Stimulated activated CD8-positive, alpha-beta memory T cell treated with anti-CD3 and anti-CD28 coated beads, Interleukin-2, amount 100 ng/mL, for 1 hour (primary cell): ENCODE data around the gene KCNH3.
"Not testable (repeated sequence)": the region's sequence is repeated elsewhere in the genome, so short reads cannot be mapped to it uniquely, and the experiment has no call there.

Source experiments
- DNase-seq, 2 donors: peaks; one replicate each; pipeline ENCODE4 v3.0.0-alpha.2; 2020; ENCODE audit warnings: low read depth in 2 of 2

The KCNH3 gene

DNA sequence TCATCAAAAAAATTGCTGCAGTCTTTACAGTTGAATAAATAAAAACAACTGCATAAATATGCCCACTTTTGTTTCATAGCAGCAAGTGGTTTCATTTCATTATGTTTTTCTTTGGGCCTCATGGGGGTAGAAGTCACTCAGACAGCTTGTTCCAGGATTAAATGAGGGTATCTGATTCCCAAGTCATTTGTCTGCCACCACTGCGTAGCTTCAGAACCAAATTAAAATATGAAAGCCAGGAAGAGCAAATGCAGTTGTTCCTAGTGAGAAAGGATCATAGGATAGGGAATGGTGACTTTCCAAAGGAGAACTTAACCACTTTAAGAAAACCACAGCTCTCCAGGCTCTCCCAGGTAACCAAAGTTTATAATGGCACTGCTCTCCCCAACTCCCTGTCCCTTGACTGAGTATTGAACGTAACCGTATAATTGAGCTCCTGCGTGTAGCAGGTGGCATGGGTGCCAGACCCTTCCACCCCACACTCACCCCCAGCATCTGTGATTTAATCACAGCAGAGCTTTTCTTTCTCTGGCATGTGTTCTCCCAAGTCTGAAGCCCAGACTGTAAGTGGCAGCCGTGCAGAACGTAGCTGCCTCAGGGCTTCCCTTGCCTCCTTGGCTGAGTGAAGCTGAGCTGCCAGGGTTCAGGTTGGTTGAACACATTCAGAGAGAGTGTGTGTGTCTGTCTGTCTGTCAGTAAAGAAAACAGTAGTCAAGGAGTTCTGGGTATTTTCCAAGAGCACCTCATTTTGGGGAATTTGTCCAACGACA, 11.3 kb upstream of the KCNH3 start:
- no peak for DNase-seq

DNA sequence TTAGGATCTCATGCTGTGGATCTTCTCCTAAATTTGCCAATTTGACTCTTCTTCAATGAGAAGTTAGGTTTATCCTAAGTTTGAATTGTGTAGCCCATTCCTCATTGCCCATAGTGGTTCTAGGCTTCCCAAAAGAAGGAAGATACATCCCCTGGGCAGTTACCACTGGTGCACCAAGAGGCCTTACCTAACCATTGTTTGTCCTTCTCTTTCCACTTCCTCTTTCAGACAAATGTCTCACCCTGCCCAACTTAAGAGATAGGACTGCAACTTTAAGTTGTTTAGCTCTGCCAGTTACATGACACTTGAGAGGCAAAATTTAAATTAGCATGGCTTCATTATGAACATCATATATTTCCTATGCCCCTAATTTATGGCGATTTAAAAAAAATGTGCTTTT, 9.4 kb upstream of the KCNH3 start:
- no peak for DNase-seq

DNA sequence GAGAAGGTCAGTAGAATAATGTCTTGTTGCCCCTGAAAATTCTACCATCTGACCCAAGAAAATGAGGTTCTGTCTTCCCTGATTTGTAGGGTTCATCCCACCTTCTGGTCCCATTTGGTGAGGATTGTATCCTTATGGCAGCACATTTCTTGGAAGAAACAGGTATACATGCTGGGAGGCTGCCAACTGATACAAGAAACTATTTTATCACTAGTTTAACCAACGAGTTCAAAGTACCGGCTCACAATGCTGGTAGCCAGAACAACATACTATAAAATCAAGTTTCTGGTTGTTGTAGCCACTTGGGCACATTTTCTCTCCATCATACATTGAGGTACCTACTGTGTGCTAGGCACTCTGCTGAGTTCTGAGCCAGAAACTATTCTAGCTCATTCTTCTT, 7.1 kb upstream of the KCNH3 start:
- no peak for DNase-seq

DNA sequence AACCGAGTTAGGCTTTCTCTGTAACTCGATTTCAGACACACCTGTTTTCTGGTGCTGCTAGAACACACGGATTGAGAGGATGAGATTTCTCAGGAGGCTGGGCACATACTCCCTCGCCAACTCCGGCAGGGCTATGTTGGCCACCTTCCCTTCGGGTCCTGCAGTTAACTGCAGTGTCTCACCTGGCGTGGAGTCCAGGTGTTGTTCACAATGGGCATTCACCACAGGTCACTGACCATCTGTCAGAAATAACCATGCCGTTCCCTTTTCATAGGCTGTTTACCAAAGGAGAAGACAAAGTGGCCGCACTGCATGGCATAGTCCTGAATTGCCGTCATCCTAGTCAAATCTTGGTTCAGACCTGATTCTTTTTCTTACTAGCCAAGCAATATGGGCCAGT, 5.5 kb upstream of the KCNH3 start:
- DNase-seq: no peak

DNA sequence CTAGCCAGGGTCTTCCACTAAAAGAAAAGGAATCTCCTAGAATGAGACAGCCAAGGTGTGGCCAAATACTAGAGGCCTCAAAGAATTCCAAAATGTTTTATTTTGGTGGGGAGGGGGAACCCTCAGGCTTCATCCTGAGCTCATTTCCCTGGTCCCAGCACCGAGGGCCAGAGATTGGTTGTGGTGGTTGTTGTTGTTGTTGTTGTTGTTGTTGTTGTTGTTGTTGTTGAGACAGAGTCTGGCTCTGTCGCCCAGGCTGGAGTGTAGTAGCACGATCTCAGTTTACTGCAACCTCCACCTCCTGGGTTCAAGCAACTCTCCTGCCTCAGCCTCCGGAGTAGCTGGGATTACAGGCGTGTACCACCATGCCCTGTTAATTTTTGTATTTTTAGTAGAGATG, 4.7 kb upstream of the KCNH3 start:
- DNase-seq: not testable (repeated sequence)

DNA sequence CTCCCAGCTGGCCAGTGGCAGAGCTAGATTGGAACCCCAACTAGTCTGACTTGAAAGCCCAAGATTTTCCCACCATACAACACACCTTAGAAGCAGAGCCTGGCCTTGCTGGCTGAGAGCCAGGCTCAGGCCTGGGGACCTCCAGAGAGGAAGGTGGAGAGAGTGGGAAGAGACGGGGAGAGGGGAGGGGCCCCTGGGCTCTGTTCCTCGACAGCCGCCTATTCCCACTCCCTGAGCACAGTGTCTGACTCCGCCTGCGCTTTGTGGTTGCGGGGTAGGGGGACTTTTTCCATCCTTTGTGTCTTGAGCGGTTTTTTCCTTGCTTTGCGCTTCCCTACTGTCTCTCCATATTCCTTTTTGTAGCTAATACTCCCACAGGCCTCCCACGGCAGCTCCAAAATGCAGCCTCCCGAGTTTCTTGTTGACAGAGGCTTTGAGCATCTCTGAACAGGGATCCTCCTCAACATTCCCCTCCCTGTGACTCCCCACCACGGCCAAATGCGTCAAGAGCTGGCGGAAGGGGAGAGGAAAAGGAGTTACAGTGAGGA, 4.0 kb upstream of the KCNH3 start:
- no peak for DNase-seq

DNA sequence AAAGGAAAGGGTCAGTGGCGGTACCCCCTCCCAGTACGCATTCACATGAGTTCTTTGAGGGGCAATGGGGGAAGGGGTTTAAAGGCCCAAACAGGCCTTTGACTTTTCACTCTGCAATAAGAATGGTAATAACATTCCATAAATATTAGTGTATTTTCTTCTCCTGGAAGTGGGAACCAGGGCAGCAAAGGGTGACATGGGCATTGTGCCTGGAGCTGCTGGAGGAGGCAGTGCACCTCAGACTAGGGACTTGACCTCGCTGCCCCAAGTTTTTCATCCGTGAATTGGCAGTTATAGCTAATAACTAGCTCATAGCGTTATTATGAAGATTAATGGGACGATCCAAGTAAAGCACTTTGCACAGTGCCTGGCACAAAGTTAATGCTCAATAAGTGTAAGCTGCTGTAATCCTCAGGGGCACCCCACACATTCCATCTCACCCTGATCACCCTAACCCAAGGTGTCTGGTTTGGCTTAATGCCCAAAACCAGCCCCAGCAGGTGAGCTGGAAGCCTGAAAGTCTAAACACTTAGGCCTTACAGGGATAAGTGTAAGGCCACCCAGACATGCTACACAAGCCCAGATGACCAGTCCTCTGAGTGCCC, 2.8 kb upstream of the KCNH3 start:
- DNase-seq: no peak

DNA sequence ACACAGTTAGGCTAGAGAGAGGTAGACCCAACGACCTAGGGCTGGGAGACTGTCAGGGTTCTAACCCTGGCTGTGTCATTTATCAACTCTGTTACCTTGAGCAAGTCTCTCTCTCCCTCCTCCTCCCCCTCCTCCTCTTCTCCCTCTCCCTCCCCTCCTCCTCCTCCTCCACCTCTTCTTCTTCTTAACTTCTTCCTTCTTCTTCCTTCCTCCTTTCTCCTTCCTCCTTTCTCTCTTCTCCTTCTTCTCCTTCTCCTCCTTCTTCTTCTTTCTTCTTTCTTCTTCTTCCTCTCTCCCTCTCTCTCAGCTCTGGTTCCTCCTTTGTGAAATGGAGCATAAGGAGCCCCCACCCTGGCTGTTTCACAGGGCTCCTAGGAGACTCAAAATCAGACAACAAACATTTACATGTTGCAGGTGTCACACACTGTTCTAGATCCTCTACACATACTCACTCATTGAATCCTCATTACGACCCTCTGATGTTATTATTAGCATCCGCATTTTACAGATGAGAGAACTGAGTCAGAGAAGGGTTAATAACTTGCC, 2.2 kb upstream of the KCNH3 start:
- DNase-seq: no peak

DNA sequence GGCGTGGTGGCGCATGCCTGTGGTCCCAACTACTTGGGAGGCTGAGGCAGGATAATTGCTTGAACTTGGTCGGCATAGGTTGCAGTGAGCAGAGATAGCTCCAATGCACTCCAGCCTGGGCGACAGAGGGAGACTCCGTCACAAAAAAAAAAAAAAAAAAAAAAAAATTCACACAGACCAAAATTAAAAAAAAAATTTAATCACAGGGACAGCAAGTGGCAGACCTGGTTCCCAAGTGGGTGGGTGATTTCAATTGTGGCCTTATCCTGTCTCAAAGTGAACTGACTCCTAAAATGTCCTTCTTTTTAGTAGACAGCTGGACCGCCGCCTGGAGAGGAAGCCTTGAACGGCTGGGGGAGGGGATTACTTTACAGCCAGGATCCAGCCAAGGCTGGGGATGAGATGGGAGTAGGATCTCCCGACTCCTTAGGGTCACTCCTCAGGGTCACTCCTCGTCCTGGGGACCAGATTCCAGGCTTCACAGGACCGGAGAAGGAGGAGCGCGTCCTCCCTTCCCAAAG, 1.5 kb upstream of the KCNH3 start:
- no peak for DNase-seq

DNA sequence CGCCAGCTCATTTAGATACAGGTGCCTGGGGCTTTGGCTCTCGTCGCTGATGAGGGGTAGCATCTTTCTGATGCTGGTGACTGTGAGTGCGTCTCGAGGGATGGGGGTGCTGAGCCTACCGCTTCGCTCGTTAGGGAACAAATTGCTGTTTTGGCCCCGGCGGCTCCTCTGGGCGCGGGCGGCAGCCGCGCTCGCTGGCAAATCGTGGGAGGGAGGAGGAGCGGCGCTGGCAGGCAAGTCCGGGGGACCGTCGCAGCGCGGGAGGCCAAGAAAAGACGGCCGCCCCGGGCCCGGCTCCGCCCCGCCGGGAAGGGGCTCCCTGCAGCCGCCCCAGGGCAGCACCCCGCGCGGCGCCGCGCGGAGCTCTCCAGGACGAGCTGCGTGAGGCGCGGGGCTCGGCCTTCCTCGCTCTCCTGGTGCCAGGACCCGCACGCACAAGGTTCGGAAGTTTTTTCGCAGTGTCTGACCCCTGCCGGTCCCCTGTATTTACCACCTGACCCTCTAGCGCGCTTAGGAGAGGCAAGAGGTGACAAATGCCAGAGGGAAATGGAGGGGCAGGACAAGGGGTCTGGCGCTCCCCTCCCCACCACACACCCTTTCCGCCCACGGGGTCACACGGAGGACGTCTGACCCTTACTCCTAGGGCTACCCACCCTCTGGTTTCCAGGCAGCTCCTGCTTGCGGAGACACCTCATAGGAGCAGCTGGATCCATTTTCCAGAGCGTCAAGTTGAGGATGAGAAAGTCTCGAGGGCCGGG, 899 bp upstream of the KCNH3 start:
- no peak for DNase-seq

DNA sequence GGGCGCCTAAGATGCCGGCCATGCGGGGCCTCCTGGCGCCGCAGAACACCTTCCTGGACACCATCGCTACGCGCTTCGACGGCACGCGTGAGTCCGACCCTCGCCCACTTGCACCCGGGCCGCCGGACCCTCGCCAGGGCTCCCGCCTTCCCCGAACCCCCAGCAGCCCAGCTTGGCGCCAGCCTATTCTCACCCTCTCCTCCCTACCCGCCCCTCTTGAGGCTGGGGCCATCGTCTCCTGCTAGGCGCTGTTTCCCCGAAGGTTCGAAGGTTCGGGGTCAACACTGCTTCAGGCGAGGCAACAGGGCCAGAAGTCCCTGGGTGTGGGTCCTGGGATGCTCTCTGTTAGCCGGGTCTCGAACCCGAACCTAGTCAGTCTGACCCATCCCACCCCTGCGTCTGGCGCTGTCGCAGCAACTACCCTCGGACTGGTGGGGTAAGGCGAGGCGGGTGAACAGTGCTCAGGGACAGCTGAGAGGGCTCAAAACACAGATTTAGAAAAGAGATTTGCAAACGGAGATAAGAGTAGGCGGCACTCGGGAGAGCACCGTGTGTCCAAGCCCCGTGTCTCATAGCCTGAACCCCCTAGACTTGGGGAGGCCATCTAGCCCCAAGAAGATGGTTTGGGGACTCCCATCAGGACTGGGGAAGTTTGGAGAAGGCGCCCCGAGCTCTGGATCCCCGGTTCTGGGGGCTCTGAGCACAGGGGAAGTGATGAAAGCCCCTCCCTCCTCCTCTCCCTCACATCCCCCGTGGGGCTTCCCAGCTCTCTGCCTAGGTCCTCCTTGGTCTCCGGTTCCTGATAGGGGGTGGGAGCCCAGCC, 787 bp downstream of the KCNH3 start:
- no peak for DNase-seq

DNA sequence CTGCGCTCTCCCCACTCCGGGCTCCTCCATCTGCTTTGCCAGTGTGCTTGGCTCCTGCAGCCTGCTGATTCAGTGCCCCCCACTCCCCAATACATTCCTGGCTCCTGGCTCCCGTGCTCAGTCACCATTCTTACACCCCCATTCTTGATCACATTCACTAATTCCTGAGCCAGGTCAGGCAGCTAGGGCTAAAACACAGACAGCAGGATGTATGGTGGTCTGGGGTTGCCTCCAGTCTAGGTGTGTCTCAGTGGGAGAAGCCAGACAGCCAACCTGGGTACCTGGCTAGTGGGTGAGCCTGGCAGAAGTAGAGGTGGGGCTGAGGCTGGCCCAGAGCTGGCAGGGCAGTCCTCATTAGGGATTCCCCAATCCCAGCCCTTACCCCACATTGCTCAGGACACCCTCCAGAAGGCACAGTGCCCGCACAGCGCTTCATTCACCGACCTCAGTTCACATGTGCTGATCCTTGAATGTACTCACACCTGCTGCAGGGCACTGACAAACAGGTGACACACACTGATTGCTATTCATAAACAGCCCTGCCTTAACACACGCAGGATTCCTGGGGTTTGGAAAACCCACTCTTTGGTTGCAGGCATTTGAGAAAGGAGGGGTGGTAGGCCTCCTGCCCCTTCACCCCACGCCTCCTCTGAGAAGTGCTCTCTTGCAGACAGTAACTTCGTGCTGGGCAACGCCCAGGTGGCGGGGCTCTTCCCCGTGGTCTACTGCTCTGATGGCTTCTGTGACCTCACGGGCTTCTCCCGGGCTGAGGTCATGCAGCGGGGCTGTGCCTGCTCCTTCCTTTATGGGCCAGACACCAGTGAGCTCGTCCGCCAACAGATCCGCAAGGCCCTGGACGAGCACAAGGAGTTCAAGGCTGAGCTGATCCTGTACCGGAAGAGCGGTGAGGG, 1.7 kb downstream of the KCNH3 start:
- DNase-seq: no peak

DNA sequence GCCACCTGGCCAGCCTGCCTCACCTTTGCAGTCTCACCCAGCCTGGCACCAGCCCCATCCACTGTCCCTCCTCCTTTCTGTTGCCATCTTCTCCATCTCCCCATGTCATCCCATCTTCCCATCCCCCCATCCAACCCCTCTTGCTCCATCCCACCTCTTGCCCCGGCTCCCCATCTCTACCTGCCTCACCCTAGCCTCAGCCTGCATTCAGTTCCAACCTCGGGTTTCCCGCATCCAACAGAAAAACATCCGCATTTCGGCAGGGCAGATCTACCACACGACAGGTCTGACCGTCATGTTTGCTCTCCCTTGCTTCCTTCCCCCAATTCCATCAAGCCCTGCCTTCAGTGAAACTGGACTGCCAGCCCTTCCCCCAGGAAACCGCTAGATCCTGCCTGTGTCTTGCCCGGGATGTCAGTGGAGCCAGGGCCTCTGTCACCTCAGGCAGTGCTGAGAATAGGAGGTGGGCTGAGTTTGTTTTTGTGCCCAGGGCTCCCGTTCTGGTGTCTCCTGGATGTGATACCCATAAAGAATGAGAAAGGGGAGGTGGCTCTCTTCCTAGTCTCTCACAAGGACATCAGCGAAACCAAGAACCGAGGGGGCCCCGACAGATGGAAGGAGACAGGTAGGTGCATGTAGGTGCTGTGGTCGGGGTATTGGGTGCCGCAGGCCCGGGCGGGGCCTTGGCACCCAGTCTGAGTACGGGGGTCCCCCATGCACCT, 2.5 kb downstream of the KCNH3 start:
- DNase-seq: no peak

DNA sequence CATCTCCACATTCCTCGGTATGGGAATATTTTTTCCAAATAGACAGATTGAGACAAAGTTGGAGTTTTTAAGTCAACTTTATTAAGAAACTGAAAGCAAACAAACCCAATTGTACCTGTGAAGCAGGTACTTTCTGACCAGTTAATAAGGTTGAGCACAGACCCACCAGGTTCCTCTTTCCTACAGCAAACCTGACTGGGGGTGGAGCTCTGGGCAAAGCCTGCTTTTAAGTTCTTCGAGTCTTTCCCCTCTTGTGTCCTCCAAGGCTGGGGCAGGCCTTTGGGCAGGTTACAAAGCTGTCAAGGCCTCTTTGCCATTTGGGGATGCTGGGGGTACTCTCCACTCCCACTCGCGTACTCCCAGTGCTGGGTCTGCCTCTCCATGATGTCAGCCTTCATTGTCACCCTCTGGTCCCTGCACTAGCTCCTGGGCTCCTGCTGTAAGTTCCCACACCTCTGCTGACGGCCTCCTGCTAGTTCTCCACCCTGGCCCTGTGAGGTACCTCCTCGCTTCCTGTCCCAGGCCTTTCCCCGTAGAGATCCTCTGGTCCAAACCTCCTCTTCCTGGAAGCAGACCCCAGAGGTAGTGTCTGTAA, 3.2 kb downstream of the KCNH3 start:
- no peak for DNase-seq

DNA sequence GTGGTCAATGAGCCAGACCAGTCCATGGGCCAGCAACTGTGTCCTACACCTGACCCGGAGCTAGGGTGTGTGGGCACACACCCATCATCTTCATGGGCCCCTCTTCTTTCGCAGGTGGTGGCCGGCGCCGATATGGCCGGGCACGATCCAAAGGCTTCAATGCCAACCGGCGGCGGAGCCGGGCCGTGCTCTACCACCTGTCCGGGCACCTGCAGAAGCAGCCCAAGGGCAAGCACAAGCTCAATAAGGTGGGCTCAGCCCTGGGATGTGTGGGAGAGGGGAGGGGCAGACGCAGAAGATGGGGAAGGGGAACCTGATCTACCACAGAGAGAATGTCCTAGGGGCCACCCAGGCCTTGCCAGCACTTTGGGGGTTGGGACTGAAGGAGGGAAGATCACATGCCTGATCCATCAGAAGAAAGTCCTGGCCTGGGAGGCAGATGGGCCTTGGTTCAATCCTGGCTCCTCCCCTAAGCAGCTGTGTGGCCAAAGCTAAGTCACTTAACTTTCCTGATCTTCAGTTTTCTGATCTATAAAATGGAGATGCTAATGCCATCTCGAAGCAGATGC, 3.8 kb downstream of the KCNH3 start:
- no peak for DNase-seq

DNA sequence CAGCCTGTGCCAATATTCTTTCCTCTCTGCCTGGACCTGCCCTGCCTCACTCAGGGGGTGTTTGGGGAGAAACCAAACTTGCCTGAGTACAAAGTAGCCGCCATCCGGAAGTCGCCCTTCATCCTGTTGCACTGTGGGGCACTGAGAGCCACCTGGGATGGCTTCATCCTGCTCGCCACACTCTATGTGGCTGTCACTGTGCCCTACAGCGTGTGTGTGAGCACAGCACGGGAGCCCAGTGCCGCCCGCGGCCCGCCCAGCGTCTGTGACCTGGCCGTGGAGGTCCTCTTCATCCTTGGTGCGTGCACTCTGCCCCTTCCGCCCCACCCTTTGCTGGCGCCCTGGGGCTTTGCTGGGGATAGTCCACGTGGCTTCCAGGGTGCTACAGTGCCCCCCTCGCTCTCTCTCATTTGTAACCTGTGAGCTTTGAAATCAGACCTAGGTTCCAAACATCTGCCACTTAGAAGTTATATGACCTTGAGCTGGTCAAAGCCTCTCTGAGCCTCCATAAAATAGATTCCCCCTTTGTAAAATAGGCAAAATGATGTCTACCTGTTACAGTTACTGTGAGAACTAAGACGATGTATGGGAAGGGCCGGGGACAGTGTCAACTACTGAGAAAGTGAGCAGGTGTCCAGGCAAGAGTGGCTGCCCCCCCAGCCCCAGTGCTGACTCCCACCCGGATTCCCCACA, 4.5 kb downstream of the KCNH3 start:
- no peak for DNase-seq

DNA sequence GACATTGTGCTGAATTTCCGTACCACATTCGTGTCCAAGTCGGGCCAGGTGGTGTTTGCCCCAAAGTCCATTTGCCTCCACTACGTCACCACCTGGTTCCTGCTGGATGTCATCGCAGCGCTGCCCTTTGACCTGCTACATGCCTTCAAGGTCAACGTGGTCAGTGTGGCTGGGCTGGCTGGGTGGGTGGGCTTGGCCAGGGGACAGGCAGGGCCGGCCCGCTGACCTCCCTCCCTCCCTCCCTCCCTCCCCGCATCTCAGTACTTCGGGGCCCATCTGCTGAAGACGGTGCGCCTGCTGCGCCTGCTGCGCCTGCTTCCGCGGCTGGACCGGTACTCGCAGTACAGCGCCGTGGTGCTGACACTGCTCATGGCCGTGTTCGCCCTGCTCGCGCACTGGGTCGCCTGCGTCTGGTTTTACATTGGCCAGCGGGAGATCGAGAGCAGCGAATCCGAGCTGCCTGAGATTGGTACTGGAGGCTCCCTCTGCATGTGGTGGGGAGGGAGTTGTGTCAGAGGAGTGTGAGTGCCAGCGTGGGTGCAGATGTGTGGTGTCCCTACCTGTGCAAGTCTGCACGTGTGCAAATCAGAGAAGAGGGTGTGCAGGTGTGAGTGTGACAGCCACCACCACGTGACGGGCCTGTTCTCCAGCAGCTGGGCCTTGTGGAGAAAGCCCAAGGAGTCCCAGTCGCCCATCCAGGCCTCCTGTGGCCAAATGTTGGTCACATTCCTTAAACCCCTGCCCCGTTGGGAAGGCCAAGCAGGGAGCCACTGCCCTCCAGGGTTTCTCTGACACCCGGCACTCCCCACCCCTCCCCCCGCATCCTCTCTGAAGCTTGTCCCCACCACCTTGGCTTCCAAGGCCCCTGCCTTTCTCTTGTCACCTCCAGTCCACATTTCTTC, 5.3 kb downstream of the KCNH3 start:
- DNase-seq: no peak
